Activated CD4-positive, alpha-beta memory T cell treated with anti-CD3 and anti-CD28 coated beads, Interleukin-2, amount 10 ng/mL, durations not matched to agents 7 days and 5 days (primary cell): ENCODE results near the gene FEN1. TPM values are rescaled to one million over a fixed set of nuclear protein-coding genes. Genes with fewer than 3 reads are reported as not detected.

Experiments used
- CTCF ChIA-PET: fragments of 350-600 bp; sonication (Branson Sonifier 250); formaldehyde crosslinking; loops from one replicate; lab custom pipeline; 2021; ENCODE audit warnings: antibody characterized with exemption, inconsistent platforms; lab: Charles Lee
- POLR2A ChIA-PET: fragments of 350-600 bp; sonication (Branson Sonifier 250); formaldehyde crosslinking; loops from one replicate; lab custom pipeline; 2021; ENCODE audit warnings: antibody characterized with exemption; lab: Charles Lee
- DNase-seq: peaks from one replicate; pipeline ENCODE4 v3.0.0-alpha.2; 2020
- H3K27ac Mint-ChIP-seq: one replicate; pipeline ENCODE4 v1.8.0; 2021; ENCODE audit warnings: mild to moderate bottlenecking, mixed read lengths
- H3K27me3 Mint-ChIP-seq: one replicate; pipeline ENCODE4 v1.8.0; 2021; ENCODE audit warnings: mixed read lengths
- H3K36me3 Mint-ChIP-seq: one replicate; pipeline ENCODE4 v1.8.0; 2021; ENCODE audit warnings: low read depth, mixed read lengths
- H3K4me1 Mint-ChIP-seq: one replicate; pipeline ENCODE4 v1.8.0; 2021; ENCODE audit warnings: mixed read lengths
- H3K4me3 Mint-ChIP-seq: one replicate; pipeline ENCODE4 v1.8.0; 2021; ENCODE audit warnings: mild to moderate bottlenecking, mixed read lengths
- H3K9me3 Mint-ChIP-seq: one replicate; pipeline ENCODE4 v1.8.0; 2021; ENCODE audit warnings: mixed read lengths
- total RNA-seq, 2 experiments: library from RNA; stranded (reverse); gene quantifications; one replicate each; pipeline ENCODE4 v1.2.3, GENCODE V29; 2021

The FEN1 gene
- total RNA-seq, 2 experiments from 2014 or later, result 104 to 105 TPM

- Mint-ChIP-seq H3K27ac (peak within 1 kb of the TSS; percentile 91), H3K4me3 (peak within 1 kb of the TSS; percentile 95), H3K4me1 (peaks cover 46% of the 10 kb centered on the region), H3K9me3 (no peaks in the 10 kb centered on the region), H3K36me3 (peaks cover 42% of the 10 kb centered on the region), H3K27me3 (peaks cover 20% of the 10 kb centered on the region)
- peak; percentile 92 for DNase-seq
- ChIA-PET POLR2A (interaction anchor here (0.7 to 4.3 kb wide), 7 partner anchors 11 to 133 kb away, joined by 3 to 81 read pairs (median 5); partner anchors contain the start of genes FADS1, FEN1 and TMEM258), CTCF (interaction anchor here (1.0 to 5.0 kb wide), 6 partner anchors 9 to 71 kb away, joined by 3 to 22 read pairs (median 4); partner anchors contain the start of genes FADS1, FEN1 and TMEM258)
Observed at GRCh38 chr11:61827571-61828378, 35.1 kb downstream of the FEN1 start, which contains the start of gene FADS2. Gene FADS2 (plus strand): TSS chr11:61828300. CDS start chr11:61828391, 91 bp downstream.

GRCh38 chr11:61828379-61828628, 35.6 kb downstream of the FEN1 start:
- POLR2A ChIA-PET, result interaction anchor here (1.6 to 4.3 kb wide), 6 partner anchors 11 to 133 kb away, joined by 4 to 81 read pairs (median 10); partner anchors contain the start of genes FADS1, FEN1 and TMEM258
- peaks cover 51% of the 10 kb centered on the region for H3K4me1 Mint-ChIP-seq
- H3K27me3 Mint-ChIP-seq, result peaks cover 19% of the 10 kb centered on the region
- H3K4me3 Mint-ChIP-seq, result peak overlapping the region; percentile 95
- H3K9me3 Mint-ChIP-seq, result no peaks in the 10 kb centered on the region
- H3K27ac Mint-ChIP-seq, result peak overlapping the region; percentile 91
- H3K36me3 Mint-ChIP-seq, result peaks cover 45% of the 10 kb centered on the region
- DNase-seq, result no peak
- CTCF ChIA-PET, result interaction anchor here (1.0 to 5.0 kb wide), 6 partner anchors 10 to 71 kb away, joined by 3 to 22 read pairs (median 4); partner anchors contain the start of genes FADS1, FEN1 and TMEM258

GRCh38 chr11:61828629-61829407, 36.1 kb downstream of the FEN1 start:
- Mint-ChIP-seq H3K36me3 (peaks cover 50% of the 10 kb centered on the region), H3K9me3 (no peaks in the 10 kb centered on the region), H3K4me1 (peaks cover 56% of the 10 kb centered on the region), H3K4me3 (peak overlapping the region; percentile 95), H3K27me3 (peaks cover 19% of the 10 kb centered on the region), H3K27ac (peak overlapping the region; percentile 91)
- POLR2A ChIA-PET, result interaction anchor here (0.6 to 4.3 kb wide), 8 partner anchors 12 to 295 kb away, joined by 3 to 81 read pairs (median 4); partner anchors contain the start of genes FADS1, FEN1, FTH1 and INCENP
- DNase-seq, result peak; percentile 59
- CTCF ChIA-PET, result interaction anchor here (0.7 to 5.0 kb wide), 8 partner anchors 10 to 70 kb away, joined by 3 to 22 read pairs (median 4); partner anchors contain the start of genes FADS1, FEN1 and TMEM258

GRCh38 chr11:61829806-61830205, 37.1 kb downstream of the FEN1 start:
- Mint-ChIP-seq H3K36me3 (peaks cover 57% of the 10 kb centered on the region), H3K27ac (peak overlapping the region; percentile 91), H3K4me1 (peaks cover 66% of the 10 kb centered on the region), H3K9me3 (no peaks in the 10 kb centered on the region), H3K4me3 (peak overlapping the region; percentile 95), H3K27me3 (peaks cover 16% of the 10 kb centered on the region)
- POLR2A ChIA-PET, result interaction anchor here (3.3 to 4.3 kb wide), 3 partner anchors 13 to 37 kb away, joined by 14 to 81 read pairs (median 44); partner anchors contain the start of genes FADS1, FEN1 and TMEM258
- no peak for DNase-seq
- CTCF ChIA-PET, result interaction anchor here (0.8 to 5.0 kb wide), 4 partner anchors 11 to 32 kb away, joined by 3 to 22 read pairs (median 10); partner anchors contain the start of gene FADS1

- H3K36me3 Mint-ChIP-seq, result peaks cover 61% of the 10 kb centered on the region
- ChIA-PET POLR2A (interaction anchor here (0.7 to 4.3 kb wide), 5 partner anchors 13 to 65 kb away, joined by 3 to 81 read pairs (median 9); partner anchors contain the start of genes FADS1, FEN1 and TMEM258), CTCF (interaction anchor here (1.3 to 2.1 kb wide), 2 partner anchors 12 to 16 kb away, joined by 4 to 15 read pairs; no protein-coding TSS in a partner anchor)
- H3K4me1 Mint-ChIP-seq, result peaks cover 71% of the 10 kb centered on the region
- H3K4me3 Mint-ChIP-seq, result peak overlapping the region; percentile 95
- DNase-seq, result no peak
- peak overlapping the region; percentile 66 for H3K27ac Mint-ChIP-seq
- H3K9me3 Mint-ChIP-seq, result no peaks in the 10 kb centered on the region
- H3K27me3 Mint-ChIP-seq, result peaks cover 14% of the 10 kb centered on the region
Observed at GRCh38 chr11:61830237-61831105, 37.8 kb downstream of the FEN1 start.

GRCh38 chr11:61832207-61832606, 39.5 kb downstream of the FEN1 start:
- H3K9me3 Mint-ChIP-seq, result no peaks in the 10 kb centered on the region
- H3K4me3 Mint-ChIP-seq, result no peak overlapping the region
- H3K27ac Mint-ChIP-seq, result peak overlapping the region; percentile 99
- peaks cover 71% of the 10 kb centered on the region for H3K4me1 Mint-ChIP-seq
- ChIA-PET POLR2A (interaction anchor here (0.7 kb wide), 1 partner anchor 39 kb away, joined by 3 read pairs; the partner anchor contains the start of gene FEN1), CTCF (no interaction called here)
- DNase-seq, result no peak
- H3K27me3 Mint-ChIP-seq, result peaks cover 5% of the 10 kb centered on the region
- H3K36me3 Mint-ChIP-seq, result peaks cover 64% of the 10 kb centered on the region

- peaks cover 64% of the 10 kb centered on the region for H3K36me3 Mint-ChIP-seq
- peaks cover 70% of the 10 kb centered on the region for H3K4me1 Mint-ChIP-seq
- ChIA-PET POLR2A (interaction anchor here (2.4 kb wide), 1 partner anchor 40 kb away, joined by 12 read pairs; the partner anchor contains the start of genes FEN1 and TMEM258), CTCF (no interaction called here)
- H3K4me3 Mint-ChIP-seq, result no peak overlapping the region
- peak overlapping the region; percentile 99 for H3K27ac Mint-ChIP-seq
- H3K9me3 Mint-ChIP-seq, result no peaks in the 10 kb centered on the region
- DNase-seq, result no peak
- H3K27me3 Mint-ChIP-seq, result peaks cover 3% of the 10 kb centered on the region
Observed at GRCh38 chr11:61832754-61833153, 40.0 kb downstream of the FEN1 start.

- Mint-ChIP-seq H3K36me3 (peaks cover 65% of the 10 kb centered on the region), H3K27me3 (peaks cover 1% of the 10 kb centered on the region), H3K4me3 (no peak overlapping the region), H3K9me3 (no peaks in the 10 kb centered on the region), H3K4me1 (peaks cover 70% of the 10 kb centered on the region), H3K27ac (peak overlapping the region; percentile 99)
- ChIA-PET CTCF (interaction anchor here (1.7 to 1.9 kb wide), 2 partner anchors 37 to 249 kb away, joined by 4 to 6 read pairs; no protein-coding TSS in a partner anchor), POLR2A (interaction anchor here (1.2 to 2.4 kb wide), 5 partner anchors 10 to 135 kb away, joined by 3 to 35 read pairs (median 7); partner anchors contain the start of genes FADS1, FEN1, FTH1 and TMEM258)
- DNase-seq, result no peak
Observed at GRCh38 chr11:61833471-61833870, 40.8 kb downstream of the FEN1 start.

- DNase-seq, result no peak
Observed at GRCh38 chr11:61833926-61834277, 41.2 kb downstream of the FEN1 start.

GRCh38 chr11:61834278-61835048, 41.8 kb downstream of the FEN1 start:
- H3K4me3 Mint-ChIP-seq, result peak overlapping the region; percentile 58
- CTCF ChIA-PET, result interaction anchor here (0.7 to 1.9 kb wide), 6 partner anchors 16 to 248 kb away, joined by 3 to 6 read pairs (median 4); partner anchors contain the start of gene FADS1
- POLR2A ChIA-PET, result interaction anchor here (0.6 to 2.4 kb wide), 9 partner anchors 11 to 191 kb away, joined by 3 to 35 read pairs (median 4); partner anchors contain the start of genes FADS1, FEN1, FTH1 and TMEM258
- no peaks in the 10 kb centered on the region for H3K9me3 Mint-ChIP-seq
- peaks cover 67% of the 10 kb centered on the region for H3K36me3 Mint-ChIP-seq
- peak overlapping the region; percentile 99 for H3K27ac Mint-ChIP-seq
- peaks cover 1% of the 10 kb centered on the region for H3K27me3 Mint-ChIP-seq
- peaks cover 67% of the 10 kb centered on the region for H3K4me1 Mint-ChIP-seq
- peak; percentile 86 for DNase-seq

More at GRCh38 chr11:61833926-61834277, 41.2 kb downstream of the FEN1 start:
- ChIA-PET POLR2A (interaction anchor here (0.6 to 2.4 kb wide), 8 partner anchors 11 to 191 kb away, joined by 3 to 35 read pairs (median 5); partner anchors contain the start of genes FADS1, FEN1, FTH1 and TMEM258), CTCF (interaction anchor here (0.7 to 1.9 kb wide), 5 partner anchors 16 to 248 kb away, joined by 3 to 6 read pairs (median 4); partner anchors contain the start of gene FADS1)
- Mint-ChIP-seq H3K36me3 (peaks cover 67% of the 10 kb centered on the region), H3K4me1 (peaks cover 70% of the 10 kb centered on the region), H3K4me3 (peak overlapping the region; percentile 58), H3K27ac (peak overlapping the region; percentile 99), H3K9me3 (no peaks in the 10 kb centered on the region), H3K27me3 (peaks cover 1% of the 10 kb centered on the region)
